HG03469 (cell line): ENCODE results near the gene ACKR2.
"Not testable (repeated sequence)": the region's sequence is repeated elsewhere in the genome, so short reads cannot be mapped to it uniquely, and the experiment has no call there.

ENCODE experiments used
- ATAC-seq: cut with Tn5 transposase; IDR thresholded peaks from one replicate; pipeline ENCODE4 v1.9.1; 2021; ENCODE audit warnings: mild to moderate bottlenecking, moderate library complexity, moderate number of reproducible peaks; ENCODE audit not compliant: unreplicated experiment

Gene ACKR2

DNA sequence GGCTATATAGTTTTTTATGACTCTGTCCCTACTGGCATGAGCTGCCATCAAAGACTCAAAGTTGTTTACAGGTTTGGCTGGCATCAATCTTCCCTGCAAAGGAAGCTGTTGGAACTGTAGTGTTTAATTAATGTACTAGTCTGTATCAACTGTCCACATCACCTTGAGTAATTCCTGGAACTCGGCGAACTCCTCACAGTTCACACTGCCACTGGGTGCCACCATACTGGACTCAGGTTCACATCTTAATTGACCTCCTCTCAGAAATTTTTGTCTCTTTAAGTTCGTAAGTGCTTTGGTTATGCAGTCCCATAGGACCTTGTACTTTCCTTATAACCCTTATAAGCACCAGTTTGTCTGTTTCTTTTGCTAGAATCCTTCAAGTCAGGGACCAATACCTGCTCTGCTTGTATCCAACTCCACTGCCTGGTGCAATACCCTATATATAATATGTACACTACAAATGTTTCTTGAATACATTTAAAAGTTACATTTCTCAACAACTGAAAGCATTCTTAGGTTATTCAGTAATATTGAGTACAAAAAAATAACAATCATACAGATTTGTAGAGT is 8.1 kb upstream of the ACKR2 start:
- no peak for ATAC-seq

GRCh38 chr3:42801784-42802183 is 7.5 kb upstream of the ACKR2 start:
- ATAC-seq, result no peak

DNA sequence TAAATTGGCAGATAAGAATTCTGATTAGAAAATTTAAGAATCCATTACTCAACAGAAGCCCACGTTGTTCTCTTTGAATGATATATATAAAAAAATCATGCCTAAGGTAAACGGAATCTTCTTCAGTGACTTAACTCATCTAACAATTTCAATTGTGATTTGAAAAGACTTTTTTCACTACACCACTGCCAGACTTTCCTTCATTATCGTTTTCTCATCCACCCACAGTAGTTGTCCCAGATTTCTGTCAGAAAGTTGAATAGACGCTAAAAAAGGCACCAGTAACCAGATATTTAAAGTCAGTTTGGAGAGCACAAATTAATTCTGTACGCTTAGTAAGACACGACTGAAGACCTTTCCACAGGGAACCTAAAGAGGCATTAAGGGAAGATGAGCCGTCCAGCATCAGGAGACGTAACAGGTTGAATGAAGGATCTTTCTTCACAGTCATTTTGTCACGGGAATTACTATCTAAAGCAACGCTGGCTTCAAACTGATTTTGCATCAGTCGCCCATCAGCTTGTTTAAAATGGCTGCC is 6.3 kb upstream of the ACKR2 start:
- ATAC-seq, result no peak

DNA sequence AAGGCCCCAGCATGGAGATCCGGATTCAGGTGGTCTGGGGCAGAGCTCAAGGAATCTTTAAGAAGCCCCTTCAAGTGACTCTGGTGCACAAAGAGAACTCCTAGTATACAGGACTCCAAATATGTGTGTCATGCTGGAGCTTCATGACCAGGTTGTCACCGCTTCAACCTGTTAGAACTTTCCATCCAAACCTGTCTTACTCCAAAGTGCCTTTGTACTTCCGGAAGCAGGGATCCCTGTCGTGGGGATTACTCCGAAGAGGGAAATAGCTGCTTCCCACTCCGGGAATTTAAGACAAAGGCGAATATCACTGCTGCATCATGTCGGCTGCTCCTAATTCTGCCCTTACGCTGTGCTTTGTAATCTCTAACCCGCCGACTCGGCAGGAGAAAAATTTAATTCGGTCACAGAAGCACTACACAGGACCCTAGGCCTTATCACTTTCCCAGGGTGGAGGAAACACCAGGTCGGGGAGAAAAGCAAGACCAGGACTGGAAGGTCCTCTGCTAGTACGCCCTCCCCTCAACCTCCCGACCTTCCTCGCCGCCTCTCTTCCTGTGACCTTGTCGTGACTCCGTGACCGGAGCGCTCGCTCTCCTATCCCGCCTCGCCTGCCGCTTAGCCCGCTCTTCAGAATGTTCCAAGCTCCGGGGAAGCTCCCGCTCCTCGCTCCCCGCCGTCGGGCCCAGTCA is 5.7 kb upstream of the ACKR2 start:
- peak; percentile 1 for ATAC-seq

DNA sequence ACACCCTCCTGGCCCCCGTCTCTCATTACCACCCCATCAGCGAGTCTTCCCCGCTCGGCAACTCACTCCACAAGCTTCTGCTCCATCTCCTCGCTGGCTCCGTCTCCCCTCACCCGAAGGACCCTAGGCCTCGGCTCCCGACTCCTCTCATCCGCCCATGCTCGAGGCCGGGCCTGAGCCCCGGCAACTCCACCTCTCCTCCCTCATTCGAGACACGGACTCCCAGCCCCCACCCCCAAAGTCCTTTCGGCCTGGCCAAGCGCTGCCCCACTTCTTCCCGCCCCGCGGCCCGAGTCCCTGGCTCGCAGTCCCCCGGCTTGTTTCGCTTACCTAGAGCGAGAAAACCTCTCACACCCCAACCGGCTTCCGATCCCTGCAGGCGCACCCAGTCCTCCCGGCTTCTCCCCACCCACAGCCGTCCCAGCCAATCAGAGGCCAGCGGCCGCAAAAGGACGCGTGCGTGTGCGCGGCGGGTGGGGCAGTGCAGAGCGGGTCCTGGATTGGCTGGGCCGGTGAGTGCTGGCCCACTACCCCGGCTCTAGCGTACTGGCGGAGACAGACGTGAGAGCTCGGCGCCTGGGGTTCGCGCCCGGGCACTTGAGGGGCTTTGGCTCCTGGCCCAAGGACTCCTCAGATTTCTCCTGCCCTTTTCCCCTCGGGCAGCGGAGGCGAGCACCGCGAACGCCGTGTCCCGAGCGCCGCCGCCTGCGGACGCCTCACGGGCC is 5.0 kb upstream of the ACKR2 start, which contains the start of gene HIGD1A:
Gene HIGD1A, minus strand, starts transcription at position 385 of the 725 bp plus-strand sequence. CDS start 10,237 bp downstream, outside the sequence.
- ATAC-seq, result peak; percentile 92

DNA sequence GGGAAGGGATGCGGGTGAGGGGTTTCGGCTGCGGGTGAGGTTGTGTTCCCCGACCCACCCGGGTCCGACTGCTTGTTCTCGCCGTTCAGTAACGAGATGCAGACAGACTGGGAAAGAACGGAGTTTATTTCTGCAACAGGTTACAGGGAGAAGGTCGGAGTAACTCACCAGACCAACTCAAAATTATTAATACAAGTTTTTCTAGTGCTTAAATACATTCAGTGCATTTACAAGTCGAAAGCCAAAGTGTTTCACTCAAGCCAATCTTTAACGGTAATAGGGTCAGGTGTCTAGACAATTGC is 4.5 kb upstream of the ACKR2 start:
- no peak for ATAC-seq

- ATAC-seq, result no peak
These were observed 4.0 kb upstream of the ACKR2 start for GRCh38 chr3:42805141-42805821.

DNA sequence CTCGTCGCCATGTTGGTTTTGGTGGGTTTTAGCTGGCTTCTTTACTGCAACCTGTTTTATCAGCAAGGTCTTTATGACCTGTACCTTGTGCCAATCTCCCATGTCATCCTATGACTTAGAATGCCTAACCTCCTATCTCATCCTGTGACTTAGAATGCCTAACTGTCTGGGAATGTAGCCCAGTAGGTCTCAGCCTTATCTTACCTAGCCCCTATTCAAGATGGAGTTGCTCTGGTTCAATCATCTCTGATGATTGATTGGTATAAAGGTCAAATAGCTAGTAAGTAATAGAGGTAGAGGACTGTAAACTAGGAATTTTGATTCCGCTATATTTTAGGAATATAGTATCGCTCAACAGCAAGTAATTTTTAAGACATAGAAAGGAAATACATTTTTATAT is 1.3 kb upstream of the ACKR2 start:
- ATAC-seq, result no peak

DNA sequence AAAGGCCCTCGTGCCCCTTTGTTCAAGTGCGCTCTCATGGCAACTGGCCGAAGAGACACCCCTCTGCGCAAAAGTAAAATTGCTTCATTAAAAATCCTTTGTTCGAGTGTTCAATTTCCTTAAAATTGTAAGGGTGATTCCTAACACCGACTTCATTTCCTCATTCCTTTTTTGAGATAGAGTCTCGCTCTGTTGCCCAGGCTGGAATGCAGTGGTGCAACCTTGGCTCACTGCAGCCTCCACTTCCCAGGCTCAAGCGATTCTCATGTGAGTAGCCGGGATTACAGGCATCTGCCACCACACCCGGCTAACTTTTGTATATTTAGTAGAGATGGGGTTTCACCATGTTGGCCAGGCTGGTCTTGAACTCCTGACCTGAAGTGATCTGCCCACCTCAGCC is 1.5 kb downstream of the ACKR2 start:
- ATAC-seq, result not testable (repeated sequence)

GRCh38 chr3:42811118-42811883 is 2.1 kb downstream of the ACKR2 start:
- ATAC-seq, result not testable (repeated sequence)

- no peak for ATAC-seq
These were observed 5.0 kb downstream of the ACKR2 start for GRCh38 chr3:42814246-42814645.

GRCh38 chr3:42814914-42815507 is 5.8 kb downstream of the ACKR2 start:
- no peak for ATAC-seq

DNA sequence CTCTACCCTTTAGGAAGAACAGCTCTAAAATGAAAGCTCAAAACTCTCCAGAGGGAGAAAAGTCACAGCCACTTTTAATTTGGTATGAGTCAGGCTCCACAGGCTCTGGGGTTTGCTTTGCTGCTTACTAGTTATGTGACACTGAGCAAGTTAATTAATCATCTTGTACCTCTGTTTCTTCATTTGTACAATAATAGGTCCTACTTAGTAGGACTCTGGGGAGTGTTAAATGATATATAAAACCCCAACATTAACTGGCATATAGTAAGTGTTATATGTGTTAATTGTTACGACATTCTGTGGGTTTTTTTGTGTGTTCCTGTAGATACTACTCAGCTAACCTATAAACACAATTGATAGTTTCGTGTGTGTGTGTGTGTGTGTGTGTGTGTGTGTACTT is 6.6 kb downstream of the ACKR2 start:
- no peak for ATAC-seq

DNA sequence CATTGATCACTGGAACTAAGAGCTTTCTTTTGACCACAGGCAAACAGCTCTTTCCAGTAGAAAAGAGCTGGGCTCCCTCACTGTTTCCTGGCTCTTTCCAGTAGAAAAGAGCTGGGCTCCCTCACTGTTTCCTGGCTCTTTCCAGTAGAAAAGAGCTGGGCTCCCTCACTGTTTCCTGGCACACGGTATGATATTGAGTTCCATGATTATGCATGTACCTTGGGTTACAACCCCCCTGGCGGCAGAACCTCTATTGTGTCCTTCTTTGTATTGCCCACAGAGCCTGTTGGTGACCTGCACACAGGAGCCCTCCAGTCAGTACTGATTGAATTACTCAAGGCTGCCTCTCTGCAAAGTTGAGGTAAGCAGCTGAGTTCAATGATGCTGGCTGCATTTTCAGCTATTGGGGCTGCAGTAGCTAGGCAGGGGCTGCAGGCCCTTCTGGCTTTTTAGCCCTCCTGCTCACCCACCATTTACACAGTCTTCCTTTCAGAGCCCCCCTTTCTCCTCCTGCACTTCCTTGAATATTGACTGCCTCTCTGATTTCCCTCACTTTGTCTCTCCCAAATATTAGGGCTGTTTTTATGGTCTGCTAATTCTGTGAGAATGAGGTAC is 10.2 kb downstream of the ACKR2 start:
- no peak for ATAC-seq

- ATAC-seq, result no peak
These were observed 11.5 kb downstream of the ACKR2 start for GRCh38 chr3:42820746-42821051.

- no peak for ATAC-seq
These were observed 13.6 kb downstream of the ACKR2 start for GRCh38 chr3:42822828-42823227.

DNA sequence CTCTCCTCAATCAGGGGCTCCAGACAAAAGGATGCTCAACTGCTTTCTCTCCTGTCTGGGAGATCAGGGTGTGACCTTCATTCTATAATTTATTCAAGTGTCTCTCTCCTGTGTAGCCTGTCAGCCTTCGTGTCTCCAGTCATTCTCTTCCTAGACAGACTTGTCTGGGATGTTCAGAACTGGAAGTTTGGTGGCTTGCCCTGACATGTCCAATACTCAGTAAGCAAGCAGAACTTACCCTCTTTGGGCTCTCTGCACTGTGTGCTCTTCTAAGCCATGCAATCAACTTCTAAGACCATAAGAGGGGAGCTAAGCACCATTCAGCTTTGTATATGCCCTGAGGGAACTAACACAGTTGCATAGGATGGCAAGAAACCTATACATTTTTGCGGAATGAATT is 14.1 kb downstream of the ACKR2 start:
- ATAC-seq, result no peak

DNA sequence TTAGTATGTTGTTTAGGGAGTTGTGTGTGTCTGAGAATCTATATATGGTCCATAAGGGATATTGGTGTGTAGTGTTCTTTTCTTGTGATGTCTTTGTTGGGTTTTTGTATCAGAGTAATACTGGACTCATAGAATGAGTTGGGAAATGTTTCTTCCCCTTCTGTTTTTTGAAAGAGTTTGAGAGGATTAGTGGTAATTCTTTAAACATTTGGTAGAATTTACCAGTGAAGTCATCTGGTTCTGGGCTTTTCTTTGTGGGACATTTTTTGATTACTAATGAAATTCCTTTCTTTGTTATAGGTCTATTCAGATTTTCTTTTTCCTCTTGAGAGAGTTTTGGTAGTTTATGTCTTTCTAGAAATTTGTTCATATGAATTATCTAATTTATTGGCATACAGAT is 16.9 kb downstream of the ACKR2 start:
- no peak for ATAC-seq

GRCh38 chr3:42827023-42827422 is 17.8 kb downstream of the ACKR2 start:
- no peak for ATAC-seq

- ATAC-seq, result no peak
These were observed 18.4 kb downstream of the ACKR2 start for GRCh38 chr3:42827654-42828053.
